HG03571 (cell line): Measurements from ENCODE around the gene GPLD1.
"Not testable (repeated sequence)": the region's sequence is repeated elsewhere in the genome, so short reads cannot be mapped to it uniquely, and the experiment has no call there.

Experiments used
- ATAC-seq: cut with Tn5 transposase; IDR thresholded peaks from one replicate; pipeline ENCODE4 v1.9.1; 2021; ENCODE audit not compliant: unreplicated experiment

GPLD1 gene

GRCh38 chr6:24489470-24489869 lies at the start of gene GPLD1:
Gene GPLD1 (minus strand): TSS chr6:24489578. CDS start chr6:24489511, 67 bp downstream.
- no peak for ATAC-seq

- ATAC-seq, result no peak
Measured at GRCh38 chr6:24537771-24538385, 48.5 kb upstream of the GPLD1 start.

- no peak for ATAC-seq
Measured at GRCh38 chr6:24537082-24537699, 47.8 kb upstream of the GPLD1 start.

- no peak for ATAC-seq
Measured at GRCh38 chr6:24536466-24536865, 47.1 kb upstream of the GPLD1 start.

GRCh38 chr6:24535210-24535609 lies 45.8 kb upstream of the GPLD1 start:
- ATAC-seq, result no peak

GRCh38 chr6:24534329-24534728 lies 45.0 kb upstream of the GPLD1 start:
- no peak for ATAC-seq

- ATAC-seq, result no peak
Measured at GRCh38 chr6:24529985-24530384, 40.6 kb upstream of the GPLD1 start.

- no peak for ATAC-seq
Measured at GRCh38 chr6:24524805-24525204, 35.4 kb upstream of the GPLD1 start.

- no peak for ATAC-seq
Measured at GRCh38 chr6:24524329-24524728, 35.0 kb upstream of the GPLD1 start.

GRCh38 chr6:24522228-24523176 lies 33.1 kb upstream of the GPLD1 start:
- ATAC-seq, result no peak

- ATAC-seq, result peak; percentile 31
Measured at GRCh38 chr6:24520929-24521546, 31.7 kb upstream of the GPLD1 start.

GRCh38 chr6:24517659-24518543 lies 28.5 kb upstream of the GPLD1 start:
- ATAC-seq, result peak; percentile 89

- no peak for ATAC-seq
Measured at GRCh38 chr6:24513602-24514001, 24.2 kb upstream of the GPLD1 start.

- not testable (repeated sequence) for ATAC-seq
Measured at GRCh38 chr6:24511976-24512375, 22.6 kb upstream of the GPLD1 start.

- no peak for ATAC-seq
Measured at GRCh38 chr6:24506814-24507520, 17.6 kb upstream of the GPLD1 start.

GRCh38 chr6:24504649-24505586 lies 15.5 kb upstream of the GPLD1 start:
- no peak for ATAC-seq

GRCh38 chr6:24504287-24504648 lies 14.9 kb upstream of the GPLD1 start:
- no peak for ATAC-seq

GRCh38 chr6:24501914-24502313 lies 12.5 kb upstream of the GPLD1 start:
- no peak for ATAC-seq

GRCh38 chr6:24501374-24501773 lies 12.0 kb upstream of the GPLD1 start:
- ATAC-seq, result no peak
